ENCODE measurements around the gene CAMK2N1.
"Not testable (repeated sequence)": the region's sequence is repeated elsewhere in the genome, so short reads cannot be mapped to it uniquely, and the experiment has no call there.

The CAMK2N1 gene

GRCh38 chr1:20485527-20486456, at the start of gene CAMK2N1:
Gene CAMK2N1, minus strand, starts transcription at chr1:20486210. Its CDS starts 831 bp downstream, at chr1:20485379.
- DNase-seq = peak; percentile 39

- no peak for DNase-seq
Measured at GRCh38 chr1:20534659-20535417, 48.8 kb upstream of the CAMK2N1 start.

GRCh38 chr1:20533635-20534034, 47.6 kb upstream of the CAMK2N1 start:
- no peak for DNase-seq

- no peak for DNase-seq
Measured at GRCh38 chr1:20530901-20531300, 44.9 kb upstream of the CAMK2N1 start.

- DNase-seq = no peak
Measured at GRCh38 chr1:20530306-20530705, 44.3 kb upstream of the CAMK2N1 start.

GRCh38 chr1:20528221-20528620, 42.2 kb upstream of the CAMK2N1 start:
- DNase-seq = no peak

GRCh38 chr1:20526267-20526666, 40.3 kb upstream of the CAMK2N1 start:
- no peak for DNase-seq

- DNase-seq = peak; percentile 69
Measured at GRCh38 chr1:20521960-20522861, 36.2 kb upstream of the CAMK2N1 start.

GRCh38 chr1:20519609-20520262, 33.7 kb upstream of the CAMK2N1 start:
- not testable (repeated sequence) for DNase-seq

- peak; percentile 22 for DNase-seq
Measured at GRCh38 chr1:20511518-20512428, 25.8 kb upstream of the CAMK2N1 start.

GRCh38 chr1:20508411-20508771, 22.4 kb upstream of the CAMK2N1 start:
- no peak for DNase-seq

GRCh38 chr1:20507564-20508410, 21.8 kb upstream of the CAMK2N1 start, which contains the start of gene MUL1:
Gene MUL1, minus strand, starts transcription at chr1:20508151. Its CDS starts 127 bp downstream, at chr1:20508024.
- DNase-seq = peak; percentile 88

GRCh38 chr1:20507248-20507563, 21.2 kb upstream of the CAMK2N1 start:
- DNase-seq = no peak

GRCh38 chr1:20505488-20505887, 19.5 kb upstream of the CAMK2N1 start:
- no peak for DNase-seq

GRCh38 chr1:20500716-20501115, 14.7 kb upstream of the CAMK2N1 start:
- DNase-seq = no peak

GRCh38 chr1:20499718-20500117, 13.7 kb upstream of the CAMK2N1 start:
- no peak for DNase-seq

- no peak for DNase-seq
Measured at GRCh38 chr1:20499105-20499504, 13.1 kb upstream of the CAMK2N1 start.

- DNase-seq = no peak
Measured at GRCh38 chr1:20498116-20498515, 12.1 kb upstream of the CAMK2N1 start.

GRCh38 chr1:20497506-20497905, 11.5 kb upstream of the CAMK2N1 start:
- no peak for DNase-seq

GRCh38 chr1:20496725-20497383, 10.8 kb upstream of the CAMK2N1 start:
- DNase-seq = not testable (repeated sequence)
